Measurements from ENCODE around the gene ITGA8. TPM values are rescaled to one million over a fixed set of nuclear protein-coding genes. Genes with fewer than 3 reads are reported as not detected.
"Not testable (repeated sequence)": the region's sequence is repeated elsewhere in the genome, so short reads cannot be mapped to it uniquely, and the experiment has no call there.

ITGA8 gene
- total RNA-seq, 1 donor from 2014 or later, result 1.1 TPM

GRCh38 chr10:15543994-15544393 is 175.7 kb downstream of the ITGA8 start:
- DNase-seq, result no peak
- ATAC-seq (ENCODE audit: poor library complexity), result no peak
- intact Hi-C loops (cut with DNase I), result no loop called here

- no peak for DNase-seq
- ATAC-seq (ENCODE audit: poor library complexity), result no peak
- intact Hi-C loops (cut with DNase I), result no loop called here
Measured at GRCh38 chr10:15542817-15543216, 176.9 kb downstream of the ITGA8 start.

GRCh38 chr10:15541376-15541775 is 178.3 kb downstream of the ITGA8 start:
- ATAC-seq (ENCODE audit: poor library complexity) (no peak), DNase-seq (no peak)
- intact Hi-C loops (cut with DNase I), result no loop called here

GRCh38 chr10:15540727-15541126 is 179.0 kb downstream of the ITGA8 start:
- intact Hi-C loops (cut with DNase I), result no loop called here
- ATAC-seq (ENCODE audit: poor library complexity), result no peak
- no peak for DNase-seq

- DNase-seq, result no peak
- ATAC-seq (ENCODE audit: poor library complexity), result no peak
- intact Hi-C loops (cut with DNase I), result no loop called here
Measured at GRCh38 chr10:15539262-15539661, 180.5 kb downstream of the ITGA8 start.

- DNase-seq; ATAC-seq (ENCODE audit: poor library complexity); intact Hi-C loops (cut with DNase I): not testable (repeated sequence)
Measured at GRCh38 chr10:15534928-15535538, 184.7 kb downstream of the ITGA8 start.

GRCh38 chr10:15531927-15532722 is 187.6 kb downstream of the ITGA8 start:
- ATAC-seq (ENCODE audit: poor library complexity) (no peak), DNase-seq (no peak)
- intact Hi-C loops (cut with DNase I), result no loop called here

- ATAC-seq (ENCODE audit: poor library complexity) (no peak), DNase-seq (no peak)
- intact Hi-C loops (cut with DNase I), result no loop called here
Measured at GRCh38 chr10:15528859-15529239, 190.9 kb downstream of the ITGA8 start.

- DNase-seq (no peak), ATAC-seq (ENCODE audit: poor library complexity) (no peak)
- intact Hi-C loops (cut with DNase I), result no loop called here
Measured at GRCh38 chr10:15526754-15527153, 193.0 kb downstream of the ITGA8 start.

- intact Hi-C loops (cut with DNase I), result no loop called here
- ATAC-seq (ENCODE audit: poor library complexity), result no peak
Measured at GRCh38 chr10:15521328-15521903, 198.3 kb downstream of the ITGA8 start.

GRCh38 chr10:15518250-15518649 is 201.5 kb downstream of the ITGA8 start:
- ATAC-seq (ENCODE audit: poor library complexity) (no peak), DNase-seq (no peak)
- intact Hi-C loops (cut with DNase I), result no loop called here

More at GRCh38 chr10:15521328-15521903, 198.3 kb downstream of the ITGA8 start:
- DNase-seq, result no peak

GRCh38 chr10:15516256-15517085 is 203.3 kb downstream of the ITGA8 start:
- ATAC-seq (ENCODE audit: poor library complexity) (no peak), DNase-seq (no peak)
- intact Hi-C loops (cut with DNase I), result no loop called here

- ATAC-seq (ENCODE audit: poor library complexity), result no peak
- intact Hi-C loops (cut with DNase I), result no loop called here
- peak; percentile 48 for DNase-seq
Measured at GRCh38 chr10:15515202-15515601, 204.5 kb downstream of the ITGA8 start.

- intact Hi-C loops (cut with DNase I), result no loop called here
- ATAC-seq (ENCODE audit: poor library complexity), result no peak
- DNase-seq, result no peak
Measured at GRCh38 chr10:15510963-15511362, 208.8 kb downstream of the ITGA8 start.

GRCh38 chr10:15505329-15505728 is 214.4 kb downstream of the ITGA8 start:
- intact Hi-C loops (cut with DNase I), result no loop called here
- DNase-seq (no peak), ATAC-seq (ENCODE audit: poor library complexity) (no peak)

- intact Hi-C loops (cut with DNase I), result no loop called here
- no peak for ATAC-seq (ENCODE audit: poor library complexity)
- DNase-seq, result no peak
Measured at GRCh38 chr10:15504101-15504840, 215.5 kb downstream of the ITGA8 start.

GRCh38 chr10:15494850-15495506 is 224.7 kb downstream of the ITGA8 start:
- intact Hi-C loops (cut with DNase I), result no loop called here
- DNase-seq (no peak), ATAC-seq (ENCODE audit: poor library complexity) (no peak)
